WTC11 (cell line): ENCODE data around the gene HES1.

ENCODE experiments used
- NFYB ChIP-seq: sonication (generic); formaldehyde crosslinking; conservative IDR thresholded peaks from 2 replicates; pipeline ENCODE4 v1.8.0; 2022; ENCODE audit warnings: low read depth, missing genetic modification reagents
- TF ChIP-seq, protein P1 (sequence below): fragments of 200-600 bp; IDR thresholded peaks from 2 replicates; pipeline ENCODE4 v1.8.0; 2022; ENCODE audit warnings: antibody characterized with exemption
- TF ChIP-seq, protein P2 (sequence below): sonication (generic); formaldehyde crosslinking; IDR thresholded peaks from 2 replicates; pipeline ENCODE4 v1.8.1; 2023; ENCODE audit warnings: mild to moderate bottlenecking, missing genetic modification reagents, moderate library complexity

DNA sequence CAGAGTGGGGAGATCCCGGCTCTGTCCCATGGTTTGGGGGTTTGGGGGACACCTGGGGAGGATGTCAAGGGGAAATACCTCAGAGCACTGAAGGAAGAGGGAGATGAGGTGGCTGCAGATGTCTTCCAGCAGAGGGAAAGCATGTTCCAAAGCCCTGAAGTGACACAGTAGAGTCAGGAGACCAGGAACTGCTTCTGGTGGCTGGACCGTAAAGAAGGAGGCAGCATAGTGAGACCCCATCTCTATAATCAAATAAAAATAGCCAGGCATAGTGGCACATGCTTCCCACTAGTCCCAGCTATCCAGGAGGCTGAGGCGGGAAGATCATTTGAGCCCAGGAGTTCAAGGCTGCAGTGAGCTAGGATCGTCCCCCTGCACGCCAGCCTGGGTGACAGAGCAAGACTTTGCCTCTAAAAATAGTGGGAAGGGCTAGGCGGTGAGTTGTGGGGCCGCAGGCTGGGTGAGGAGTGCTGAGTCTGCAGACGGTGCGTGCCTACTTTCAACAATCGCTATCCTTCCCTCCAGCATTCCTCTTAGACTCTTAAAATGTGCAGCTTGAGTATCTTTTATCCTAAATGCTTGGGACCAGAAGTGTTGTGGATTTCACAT is 26.2 kb downstream of the HES1 start:
- TF ChIP-seq, protein P1, sequence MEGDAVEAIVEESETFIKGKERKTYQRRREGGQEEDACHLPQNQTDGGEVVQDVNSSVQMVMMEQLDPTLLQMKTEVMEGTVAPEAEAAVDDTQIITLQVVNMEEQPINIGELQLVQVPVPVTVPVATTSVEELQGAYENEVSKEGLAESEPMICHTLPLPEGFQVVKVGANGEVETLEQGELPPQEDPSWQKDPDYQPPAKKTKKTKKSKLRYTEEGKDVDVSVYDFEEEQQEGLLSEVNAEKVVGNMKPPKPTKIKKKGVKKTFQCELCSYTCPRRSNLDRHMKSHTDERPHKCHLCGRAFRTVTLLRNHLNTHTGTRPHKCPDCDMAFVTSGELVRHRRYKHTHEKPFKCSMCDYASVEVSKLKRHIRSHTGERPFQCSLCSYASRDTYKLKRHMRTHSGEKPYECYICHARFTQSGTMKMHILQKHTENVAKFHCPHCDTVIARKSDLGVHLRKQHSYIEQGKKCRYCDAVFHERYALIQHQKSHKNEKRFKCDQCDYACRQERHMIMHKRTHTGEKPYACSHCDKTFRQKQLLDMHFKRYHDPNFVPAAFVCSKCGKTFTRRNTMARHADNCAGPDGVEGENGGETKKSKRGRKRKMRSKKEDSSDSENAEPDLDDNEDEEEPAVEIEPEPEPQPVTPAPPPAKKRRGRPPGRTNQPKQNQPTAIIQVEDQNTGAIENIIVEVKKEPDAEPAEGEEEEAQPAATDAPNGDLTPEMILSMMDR: no peak
- TF ChIP-seq NFYB: no peak
- TF ChIP-seq, protein P2, sequence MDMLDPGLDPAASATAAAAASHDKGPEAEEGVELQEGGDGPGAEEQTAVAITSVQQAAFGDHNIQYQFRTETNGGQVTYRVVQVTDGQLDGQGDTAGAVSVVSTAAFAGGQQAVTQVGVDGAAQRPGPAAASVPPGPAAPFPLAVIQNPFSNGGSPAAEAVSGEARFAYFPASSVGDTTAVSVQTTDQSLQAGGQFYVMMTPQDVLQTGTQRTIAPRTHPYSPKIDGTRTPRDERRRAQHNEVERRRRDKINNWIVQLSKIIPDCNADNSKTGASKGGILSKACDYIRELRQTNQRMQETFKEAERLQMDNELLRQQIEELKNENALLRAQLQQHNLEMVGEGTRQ (CRISPR knock-in tag): no peak
